GM12801 (cell line): ENCODE results near the gene CEBPB.

ENCODE experiments used
- TF ChIP-seq, protein P1 (sequence below): IDR thresholded peaks from one replicate; pipeline ENCODE4 v1.5.1; 2011; ENCODE audit warnings: control low read depth; ENCODE audit not compliant: insufficient read length; ENCODE audit errors: extremely low read depth

CEBPB gene

DNA sequence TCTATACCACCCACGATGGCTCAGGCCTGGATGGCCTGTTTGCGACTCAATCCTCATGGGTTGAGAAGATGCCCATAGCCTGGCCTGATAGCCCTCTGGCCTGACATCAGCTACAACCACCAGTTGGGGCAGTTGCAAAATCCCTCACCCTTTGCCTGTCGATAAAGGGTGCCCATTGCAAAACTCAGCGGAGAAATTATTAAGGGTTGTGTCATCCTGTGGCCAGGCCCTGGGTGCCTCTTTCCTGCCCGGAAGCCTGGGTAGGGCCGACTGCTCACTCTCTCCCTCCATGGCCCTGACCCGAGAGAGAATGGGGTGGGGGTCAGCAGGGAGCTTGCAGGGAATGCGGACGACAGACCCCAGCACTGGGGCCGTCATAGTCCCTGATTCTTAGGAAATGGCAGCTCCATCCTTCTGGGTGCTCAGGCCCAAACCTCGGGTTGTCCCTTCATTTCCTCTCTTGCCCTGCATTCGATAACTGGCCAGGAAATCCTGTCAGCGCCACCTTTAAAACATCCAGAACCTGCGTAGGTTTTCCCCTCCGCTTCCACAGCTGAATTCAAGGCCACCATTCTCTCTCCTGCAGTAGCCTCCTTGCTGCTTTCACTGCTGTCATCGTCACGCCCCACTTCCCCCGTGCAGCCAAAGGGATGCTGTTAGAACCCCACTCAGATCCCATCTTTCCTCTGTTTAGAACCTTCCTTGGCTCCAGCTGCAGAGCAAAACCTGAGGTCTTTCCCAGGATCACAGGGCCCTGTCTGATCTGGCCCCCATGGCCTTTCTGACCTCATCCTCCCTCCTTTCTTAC lies 31.1 kb downstream of the CEBPB start:
- TF ChIP-seq, protein P1, sequence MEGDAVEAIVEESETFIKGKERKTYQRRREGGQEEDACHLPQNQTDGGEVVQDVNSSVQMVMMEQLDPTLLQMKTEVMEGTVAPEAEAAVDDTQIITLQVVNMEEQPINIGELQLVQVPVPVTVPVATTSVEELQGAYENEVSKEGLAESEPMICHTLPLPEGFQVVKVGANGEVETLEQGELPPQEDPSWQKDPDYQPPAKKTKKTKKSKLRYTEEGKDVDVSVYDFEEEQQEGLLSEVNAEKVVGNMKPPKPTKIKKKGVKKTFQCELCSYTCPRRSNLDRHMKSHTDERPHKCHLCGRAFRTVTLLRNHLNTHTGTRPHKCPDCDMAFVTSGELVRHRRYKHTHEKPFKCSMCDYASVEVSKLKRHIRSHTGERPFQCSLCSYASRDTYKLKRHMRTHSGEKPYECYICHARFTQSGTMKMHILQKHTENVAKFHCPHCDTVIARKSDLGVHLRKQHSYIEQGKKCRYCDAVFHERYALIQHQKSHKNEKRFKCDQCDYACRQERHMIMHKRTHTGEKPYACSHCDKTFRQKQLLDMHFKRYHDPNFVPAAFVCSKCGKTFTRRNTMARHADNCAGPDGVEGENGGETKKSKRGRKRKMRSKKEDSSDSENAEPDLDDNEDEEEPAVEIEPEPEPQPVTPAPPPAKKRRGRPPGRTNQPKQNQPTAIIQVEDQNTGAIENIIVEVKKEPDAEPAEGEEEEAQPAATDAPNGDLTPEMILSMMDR, result no peak

- TF ChIP-seq, protein P1, result no peak
These were observed 31.8 kb downstream of the CEBPB start for GRCh38 chr20:50222309-50223038.

DNA sequence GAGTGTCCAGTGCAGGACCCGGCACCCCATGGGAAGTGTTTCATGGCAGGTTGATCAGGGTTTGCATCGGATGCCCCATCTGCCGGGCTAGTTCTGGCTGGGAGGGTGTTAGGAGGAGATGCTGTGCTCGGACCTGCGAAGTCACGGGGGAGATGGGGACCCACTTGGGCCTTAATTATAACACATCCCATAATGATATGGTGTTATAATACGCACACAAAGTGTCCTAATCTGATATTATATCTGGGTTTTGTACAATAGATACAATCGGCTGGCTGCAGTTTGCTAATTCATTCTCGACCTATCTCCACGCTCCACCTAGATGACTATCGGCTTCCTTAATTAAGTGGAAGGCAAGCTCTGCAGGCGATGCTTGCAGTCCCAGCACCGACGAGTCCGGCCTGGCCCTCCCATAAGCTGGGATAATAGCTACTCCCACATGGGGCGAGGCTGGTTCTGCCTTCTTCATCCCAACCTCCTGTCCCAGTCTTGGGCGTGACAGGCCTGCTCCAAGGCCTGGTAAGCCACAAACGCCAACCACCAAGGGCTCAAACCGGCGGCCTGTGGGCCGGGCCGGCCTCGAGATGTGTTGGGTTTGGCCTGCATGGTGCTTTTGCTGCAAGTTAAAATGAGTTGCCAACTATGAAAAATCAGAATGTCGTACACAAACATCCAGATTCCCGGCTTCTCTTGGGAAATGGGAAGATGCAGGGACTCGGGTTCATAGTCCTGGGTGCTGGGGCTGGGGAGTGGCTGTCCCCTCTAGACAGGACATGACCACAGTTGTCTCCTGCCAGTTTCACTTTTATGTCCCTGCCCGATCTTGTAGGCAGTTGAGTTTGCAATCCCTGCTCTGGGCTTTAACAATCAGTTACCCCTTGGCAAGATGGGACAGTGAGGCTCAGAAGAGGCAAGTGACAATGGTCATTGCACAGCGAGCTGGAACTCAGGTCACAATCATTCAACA lies 32.7 kb downstream of the CEBPB start:
- TF ChIP-seq, protein P1, result no peak

GRCh38 chr20:50224052-50224451 lies 33.4 kb downstream of the CEBPB start:
- TF ChIP-seq, protein P1, result no peak

DNA sequence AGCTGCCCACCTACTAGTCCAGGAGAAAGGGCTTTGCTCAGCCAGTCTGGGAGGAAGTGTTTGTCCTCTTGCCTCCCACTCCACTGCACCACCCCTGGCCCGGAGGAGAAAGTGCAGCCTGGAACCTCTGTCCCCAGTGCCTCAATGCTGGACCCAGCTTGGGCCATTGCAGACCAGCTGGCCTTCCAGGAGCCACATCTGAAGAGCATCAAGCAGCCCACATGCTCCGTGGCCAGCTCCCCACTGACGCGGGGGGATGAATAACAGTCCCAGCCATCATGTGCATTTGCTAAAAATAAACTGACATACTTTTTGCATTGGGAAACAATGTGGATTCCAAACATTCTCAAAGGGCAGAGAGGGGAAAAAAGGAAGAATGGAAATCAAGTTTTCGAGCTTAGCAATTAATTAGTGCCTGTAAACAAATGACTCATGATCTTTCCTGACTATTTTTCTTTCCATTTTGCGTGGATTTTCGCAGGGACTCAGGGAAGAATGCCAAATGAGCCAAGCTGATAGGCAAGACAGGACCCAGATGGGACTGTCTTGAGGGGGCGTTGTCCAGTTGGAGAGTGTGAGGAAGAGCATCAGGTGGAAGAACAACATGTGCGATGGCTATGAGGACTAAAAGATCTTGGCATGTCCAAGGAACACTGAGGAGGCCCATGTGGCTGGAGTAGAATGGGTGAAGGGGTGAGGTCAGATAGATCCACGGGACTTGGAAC lies 34.1 kb downstream of the CEBPB start:
- TF ChIP-seq, protein P1, result no peak

DNA sequence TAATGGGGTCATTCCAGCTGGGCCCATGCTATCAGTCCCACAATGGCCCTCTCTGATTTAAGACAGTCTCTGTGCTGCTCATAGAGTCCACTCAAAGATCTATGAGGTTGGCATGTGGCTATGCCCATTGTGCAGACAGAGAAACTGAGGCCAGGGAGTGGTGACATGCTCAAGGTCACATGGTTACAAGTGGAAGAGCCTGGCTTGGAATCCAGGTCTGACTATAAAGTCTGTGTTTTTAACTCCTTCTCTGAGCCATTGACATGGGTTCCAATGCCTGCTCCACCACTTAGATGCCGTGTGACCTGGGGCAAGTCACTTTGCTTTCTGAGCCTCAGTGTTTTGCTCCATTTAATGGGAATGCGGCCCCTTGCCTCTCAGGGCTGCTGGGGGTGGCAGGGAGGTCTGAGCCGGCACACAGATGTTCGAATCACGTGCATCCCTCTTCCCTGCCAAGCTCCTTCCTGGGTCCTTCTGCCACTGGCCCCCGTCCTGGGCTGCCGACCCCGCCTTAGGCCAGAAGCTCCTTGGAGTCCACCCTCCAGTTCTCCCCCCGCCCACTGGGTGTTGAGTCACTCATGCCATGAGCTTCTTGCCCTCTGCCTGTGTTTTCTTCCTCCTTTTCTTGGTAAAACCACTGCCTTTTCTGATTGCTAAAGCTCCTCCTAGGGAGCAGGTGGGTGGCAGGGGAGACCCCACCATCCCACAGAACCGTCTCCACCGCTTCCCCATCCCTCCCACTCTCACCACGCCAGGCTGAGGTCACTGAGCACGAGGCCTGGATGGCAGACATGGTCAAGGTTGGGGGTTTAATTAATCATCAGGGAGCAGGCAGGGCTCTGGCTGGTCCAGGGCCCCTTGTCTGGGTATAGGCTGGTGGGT lies 35.7 kb downstream of the CEBPB start:
- TF ChIP-seq, protein P1, result no peak
